Pons (tissue), 1 donor: ENCODE data around the gene TSSC4.

Experiments
- DNase-seq: peaks from one replicate; pipeline ENCODE4 v3.0.0-alpha.2; 2016; ENCODE audit warnings: low spot score

TSSC4 gene

DNA sequence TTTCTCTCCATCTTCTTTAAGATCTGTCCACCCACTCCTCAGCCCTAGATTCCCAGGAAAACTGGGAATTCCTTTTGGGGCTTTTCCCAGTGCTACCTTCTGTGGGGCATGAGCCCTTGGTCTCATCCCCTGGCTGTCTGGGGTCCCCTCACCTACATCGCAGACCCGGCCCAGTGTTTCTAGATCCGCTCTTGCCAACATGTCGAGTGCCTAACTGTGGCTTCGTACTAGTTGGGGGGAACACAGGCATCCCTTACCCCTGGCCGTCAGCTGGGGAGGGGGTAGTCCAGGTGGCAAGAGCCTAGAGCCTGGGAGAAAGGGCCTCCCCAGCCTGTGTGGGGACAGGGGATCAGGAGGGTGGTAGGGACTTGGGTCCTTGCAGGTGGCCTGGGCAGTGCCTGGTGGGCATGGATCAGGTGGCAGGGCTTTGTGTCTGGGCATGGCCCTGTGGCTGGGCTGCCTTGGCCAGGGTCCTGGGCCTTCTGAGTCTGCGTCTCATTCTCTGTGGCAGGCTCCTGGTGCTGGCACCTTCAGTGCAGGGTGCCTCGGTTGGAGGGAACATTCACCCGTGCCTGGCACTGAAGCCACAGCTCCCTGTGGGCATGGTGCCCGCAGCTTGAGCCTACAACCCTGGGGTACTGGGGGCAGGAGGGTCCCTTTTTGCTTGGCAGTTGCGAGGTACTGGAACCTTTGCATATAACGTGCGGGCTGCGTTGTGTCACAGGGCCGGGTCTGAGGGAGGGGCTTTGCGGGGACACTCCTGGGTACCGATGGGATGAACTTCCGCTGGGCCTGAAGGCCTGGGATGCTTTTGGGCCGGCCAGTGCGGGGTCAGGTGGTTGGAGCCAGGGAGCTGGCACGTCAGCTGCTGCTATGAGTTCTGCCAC is 48.4 kb downstream of the TSSC4 start:
- DNase-seq = no peak

DNA sequence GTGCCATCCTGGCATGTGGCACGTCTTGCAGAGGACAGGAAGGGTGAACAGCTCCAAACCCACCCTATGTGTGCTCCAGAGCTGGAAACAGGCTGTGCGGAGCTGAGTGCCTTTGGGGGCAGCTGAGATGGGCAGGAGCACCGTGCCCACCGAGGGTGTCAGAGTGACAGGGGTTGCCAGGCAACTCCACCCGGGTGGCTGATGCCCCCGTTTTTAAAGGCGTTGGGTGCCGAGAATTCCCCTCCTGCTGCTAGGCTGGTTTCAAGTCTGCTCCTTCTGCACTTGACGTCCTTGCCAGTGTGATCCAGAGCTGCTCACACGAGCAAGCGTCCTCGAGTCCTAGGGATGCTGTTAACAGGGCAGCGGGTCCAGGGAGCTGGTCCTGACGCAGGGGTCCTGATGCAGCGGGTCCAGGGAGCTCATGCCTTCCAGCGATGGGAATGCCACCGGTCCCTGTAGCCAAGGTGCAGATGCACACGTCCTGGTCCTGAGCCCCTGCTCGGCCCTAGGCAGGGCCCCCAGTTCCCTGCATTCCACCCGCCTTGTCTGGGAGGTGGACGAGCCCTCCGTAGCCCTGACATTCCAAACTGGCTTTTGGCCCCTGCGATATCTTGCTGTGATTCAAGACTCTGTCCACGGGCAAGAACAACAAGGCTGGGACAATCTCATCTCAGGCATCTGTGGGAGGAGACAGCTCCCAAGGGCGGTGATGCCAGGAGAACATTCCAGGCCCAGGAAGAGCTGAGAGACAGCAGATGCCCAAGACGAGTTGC is 49.2 kb downstream of the TSSC4 start:
- no peak for DNase-seq

DNA sequence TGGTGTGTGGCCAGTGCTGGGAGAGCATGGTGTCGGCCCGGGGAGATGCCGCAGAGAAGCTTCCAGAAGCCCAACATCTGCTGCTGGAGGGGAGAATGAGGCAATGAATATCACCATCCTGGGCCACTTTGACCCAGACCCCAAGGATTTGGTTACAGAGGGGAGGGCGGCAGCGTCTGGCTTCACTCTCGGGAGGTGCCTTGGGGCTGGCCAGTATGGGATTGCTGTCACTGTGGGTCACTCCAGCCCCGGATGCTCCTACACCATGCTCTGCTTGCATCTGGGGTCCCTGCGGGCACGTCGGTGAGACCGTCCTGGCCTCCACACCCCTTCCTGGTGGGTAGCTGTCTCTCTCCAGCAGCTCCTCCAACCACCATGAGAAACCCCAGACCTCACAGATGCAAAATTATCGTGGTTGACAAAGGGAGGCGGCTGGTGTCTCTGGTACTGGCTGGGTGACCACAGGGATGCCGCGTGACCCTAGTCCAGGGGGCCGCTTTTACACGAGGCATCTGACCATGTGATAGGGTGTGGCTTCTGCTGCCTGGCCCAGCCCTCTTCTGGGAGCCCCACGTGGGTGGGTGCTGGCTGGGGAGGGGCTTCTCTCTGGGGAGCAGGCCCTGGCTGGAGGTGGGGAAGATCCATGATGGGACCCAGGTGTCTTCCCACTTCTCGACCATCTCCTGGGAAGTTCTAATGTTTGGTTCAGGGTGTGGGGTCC is 49.9 kb downstream of the TSSC4 start:
- no peak for DNase-seq

DNA sequence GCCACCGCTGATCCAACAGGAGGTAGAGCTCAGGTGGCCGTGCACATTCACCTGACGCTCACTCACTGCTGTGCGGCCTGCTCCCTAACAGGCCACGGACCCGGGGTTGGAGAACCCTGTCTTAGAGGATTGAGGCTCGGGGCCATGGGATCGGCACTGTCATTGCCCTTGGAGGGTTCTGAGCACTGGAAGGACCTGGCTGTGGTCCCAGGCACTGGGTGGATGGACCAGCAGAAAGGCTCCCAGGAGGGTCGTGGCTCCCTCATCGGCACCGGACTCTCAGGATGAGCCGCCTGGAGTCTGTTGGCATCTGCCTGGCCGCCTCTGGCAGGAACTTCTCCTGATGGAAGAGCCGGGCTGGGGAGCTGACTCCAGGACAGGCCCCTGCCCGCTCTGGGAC is 50.8 kb downstream of the TSSC4 start:
- no peak for DNase-seq

DNA sequence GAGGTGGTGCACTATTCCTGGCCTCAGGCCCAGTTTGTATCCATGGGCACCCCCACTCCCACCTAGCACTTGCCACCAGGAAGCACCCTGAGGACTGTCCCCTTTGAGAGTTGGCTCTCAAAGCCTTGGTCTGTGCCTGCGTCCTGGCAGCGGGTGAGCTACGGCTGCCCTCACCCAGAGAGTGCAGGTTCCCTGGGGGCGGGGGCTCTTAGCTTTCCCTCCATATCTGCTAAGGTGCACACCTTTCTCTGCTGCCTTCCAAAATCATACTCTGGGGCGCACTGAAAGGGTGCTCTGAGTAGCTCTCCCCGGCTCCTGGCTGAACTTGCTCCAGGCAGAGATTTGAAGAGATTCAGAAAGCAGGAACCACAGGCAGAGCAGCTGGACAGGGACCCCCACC is 51.4 kb downstream of the TSSC4 start:
- DNase-seq = no peak

DNA sequence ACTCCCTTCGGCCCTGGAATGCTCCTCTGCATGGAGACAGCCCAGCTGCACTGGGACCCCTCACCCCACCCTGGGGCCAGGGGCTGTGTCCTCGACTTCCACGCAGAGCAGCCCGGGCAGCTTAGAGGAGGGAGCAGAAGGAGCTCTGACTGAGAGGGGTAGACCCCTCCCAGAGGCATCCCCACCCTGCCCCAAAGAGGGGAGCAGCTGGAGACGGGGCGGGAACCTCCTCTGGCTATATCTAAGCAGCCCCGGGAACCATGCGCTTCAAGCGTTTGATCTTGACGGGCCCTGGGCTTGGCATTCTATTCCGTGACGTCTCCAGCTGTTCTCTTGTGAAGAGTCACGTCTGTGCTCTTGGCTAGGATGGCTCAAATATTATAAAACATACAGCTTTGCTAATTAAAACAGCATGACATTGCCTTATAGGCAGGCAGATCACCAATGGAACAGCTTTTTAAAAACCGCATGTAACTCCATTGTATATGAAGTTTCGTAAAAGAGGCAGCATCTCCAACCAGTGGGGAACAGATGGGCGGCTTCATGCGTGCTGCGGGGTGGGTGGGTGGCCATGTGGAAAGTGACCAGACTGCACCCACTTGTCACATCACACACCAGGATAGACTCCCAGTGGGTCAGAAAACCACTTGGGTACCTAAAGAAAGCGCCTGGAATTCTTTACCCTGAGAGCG is 51.9 kb downstream of the TSSC4 start:
- no peak for DNase-seq

DNA sequence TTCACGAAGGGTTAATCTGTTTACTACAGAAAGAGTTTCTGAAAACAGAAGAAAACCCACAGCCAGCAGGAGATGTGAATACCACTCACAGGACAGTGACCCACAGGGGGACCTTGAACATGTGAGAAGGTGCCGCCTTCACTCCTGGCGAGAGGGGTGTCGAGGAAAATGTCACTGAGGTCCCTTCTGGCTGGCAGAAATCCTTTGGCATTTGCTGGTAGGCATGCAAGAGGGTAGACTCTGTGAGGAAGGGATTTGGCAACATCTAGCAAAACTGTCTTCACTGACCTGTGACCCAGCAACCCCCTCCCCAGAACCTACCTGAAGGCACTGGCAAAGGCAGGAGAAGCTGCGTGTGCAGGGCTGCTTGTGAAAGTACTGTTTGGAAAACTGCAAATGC is 52.9 kb downstream of the TSSC4 start:
- DNase-seq = no peak
